Measurements from ENCODE around the gene CYP2D6.

DNA sequence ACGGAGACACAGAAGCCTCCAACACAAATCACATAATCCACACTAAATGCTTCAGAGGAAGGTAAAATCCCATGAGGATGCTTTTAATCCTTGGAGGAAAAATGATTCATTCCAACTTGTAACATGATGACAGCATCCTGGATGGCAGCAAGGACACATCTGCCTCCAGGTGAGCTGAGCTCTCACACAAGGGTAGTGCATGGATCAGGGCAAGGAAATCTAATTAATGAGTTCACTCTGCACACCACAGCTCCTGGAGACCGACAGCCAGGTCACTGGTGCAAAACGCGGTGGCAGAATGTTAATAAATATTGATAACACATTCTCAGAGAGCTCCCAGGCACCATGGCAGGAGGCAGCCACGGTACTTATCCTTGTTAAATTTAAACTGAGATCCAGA is 40.3 kb upstream of the CYP2D6 start:
- no peak for TF ChIP-seq YY1 (IDR thresholded peaks at IDR 0.05; ENCODE audit: insufficient read depth, insufficient read length)
- TF ChIP-seq ZNF274 (IDR thresholded peaks at IDR 0.05; ENCODE audit: low read depth, low read length): no peak

Data from NT2/D1 (cell line).